ENCODE data around the gene SIVA1.

SIVA1 gene

GRCh38 chr14:104752735-104753527 is at the start of gene SIVA1:
TSS of gene SIVA1 (plus strand) at chr14:104753147. CDS start at chr14:104753202, 55 bp downstream.
- TF ChIP-seq GATA3 (IDR thresholded peaks at IDR 0.05; ENCODE audit: low read depth, low read length) (no peak), GATA2 (IDR thresholded peaks at IDR 0.05; ENCODE audit: low read depth, low read length) (no peak)

DNA sequence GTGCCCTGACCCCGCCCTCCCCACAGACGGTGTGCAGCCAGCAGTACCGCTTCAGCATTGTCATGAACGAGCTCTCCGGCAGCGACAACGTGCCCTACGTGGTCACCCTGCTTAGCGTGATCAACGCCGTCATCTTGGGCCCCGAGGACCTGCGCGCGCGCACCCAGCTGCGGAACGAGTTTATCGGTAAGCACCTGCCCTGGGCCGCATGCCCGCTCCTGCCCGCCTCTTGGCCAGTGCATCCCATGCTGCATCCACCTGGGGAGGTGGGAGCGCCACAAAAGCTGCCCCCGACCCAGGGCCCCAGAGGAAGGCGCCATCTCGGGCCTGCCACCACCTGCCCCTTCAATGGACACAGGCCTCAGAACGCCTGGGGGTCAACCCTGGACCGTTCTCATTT is 49.7 kb upstream of the SIVA1 start:
- TF ChIP-seq GATA2 (IDR thresholded peaks at IDR 0.05; ENCODE audit: low read depth, low read length) (no peak), GATA3 (IDR thresholded peaks at IDR 0.05; ENCODE audit: low read depth, low read length) (no peak)

DNA sequence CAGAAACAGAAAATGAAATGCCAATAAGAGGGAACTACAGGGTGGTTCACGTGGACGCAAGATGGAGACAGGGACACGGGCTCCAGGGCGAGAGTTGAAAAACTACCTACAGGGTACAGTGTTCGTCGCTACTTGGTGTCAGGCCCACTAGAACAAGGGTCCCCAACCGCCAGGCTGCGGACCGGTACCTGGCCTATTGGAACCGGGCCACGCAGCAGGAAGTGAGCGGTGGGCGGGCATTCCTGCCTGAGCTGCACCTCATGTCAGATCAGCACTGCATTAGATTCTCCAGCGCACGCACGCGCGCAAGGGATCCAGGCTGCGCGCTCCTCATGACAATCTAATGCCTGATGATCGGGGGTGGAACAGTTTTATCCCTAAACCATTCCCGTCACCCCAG is 48.7 kb upstream of the SIVA1 start:
- no peak for TF ChIP-seq GATA3 (IDR thresholded peaks at IDR 0.05; ENCODE audit: low read depth, low read length)
- no peak for TF ChIP-seq GATA2 (IDR thresholded peaks at IDR 0.05; ENCODE audit: low read depth, low read length)

- no peak for TF ChIP-seq GATA2 (IDR thresholded peaks at IDR 0.05; ENCODE audit: low read depth, low read length)
- TF ChIP-seq GATA3 (IDR thresholded peaks at IDR 0.05; ENCODE audit: low read depth, low read length), result no peak
Measured at GRCh38 chr14:104705340-104706047, 47.5 kb upstream of the SIVA1 start.

DNA sequence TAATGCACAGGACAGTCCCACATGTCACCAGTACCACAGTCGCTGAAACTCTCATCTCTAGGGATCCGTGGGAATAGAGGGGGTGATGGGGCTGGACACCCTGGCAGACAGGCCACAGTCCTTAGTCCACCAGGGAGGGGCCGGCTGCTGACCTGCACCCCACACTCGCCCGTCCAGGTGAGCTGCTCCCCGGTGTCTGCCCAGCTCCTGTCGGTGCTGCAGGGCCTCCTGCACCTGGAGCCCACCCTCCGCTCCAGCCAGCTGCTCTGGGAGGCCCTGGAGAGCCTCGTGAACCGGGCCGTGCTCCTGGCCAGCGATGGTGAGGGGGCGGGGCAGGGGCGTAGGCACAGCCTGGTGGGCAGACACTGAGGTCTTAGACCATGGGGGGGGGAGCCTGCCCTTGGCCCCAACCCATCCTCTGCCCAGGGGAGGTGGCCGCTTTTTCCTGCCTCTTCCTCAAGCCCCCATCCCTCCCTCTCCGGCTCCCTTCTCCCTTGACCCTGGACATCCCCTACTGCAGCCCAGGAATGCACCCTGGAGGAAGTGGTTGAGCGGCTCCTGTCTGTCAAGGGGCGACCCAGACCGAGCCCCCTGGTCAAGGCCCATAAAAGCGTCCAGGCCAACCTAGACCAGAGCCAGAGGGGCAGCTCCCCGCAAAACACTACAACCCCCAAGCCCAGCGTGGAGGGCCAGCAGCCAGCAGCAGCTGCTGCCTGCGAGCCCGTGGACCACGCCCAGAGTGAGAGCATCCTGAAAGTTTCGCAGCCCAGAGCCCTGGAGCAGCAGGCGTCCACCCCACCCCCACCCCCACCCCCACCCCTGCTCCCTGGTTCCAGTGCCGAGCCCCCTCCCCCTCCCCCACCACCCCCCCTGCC is 46.0 kb upstream of the SIVA1 start:
- TF ChIP-seq GATA2 (IDR thresholded peaks at IDR 0.05; ENCODE audit: low read depth, low read length) (no peak), GATA3 (IDR thresholded peaks at IDR 0.05; ENCODE audit: low read depth, low read length) (no peak)

DNA sequence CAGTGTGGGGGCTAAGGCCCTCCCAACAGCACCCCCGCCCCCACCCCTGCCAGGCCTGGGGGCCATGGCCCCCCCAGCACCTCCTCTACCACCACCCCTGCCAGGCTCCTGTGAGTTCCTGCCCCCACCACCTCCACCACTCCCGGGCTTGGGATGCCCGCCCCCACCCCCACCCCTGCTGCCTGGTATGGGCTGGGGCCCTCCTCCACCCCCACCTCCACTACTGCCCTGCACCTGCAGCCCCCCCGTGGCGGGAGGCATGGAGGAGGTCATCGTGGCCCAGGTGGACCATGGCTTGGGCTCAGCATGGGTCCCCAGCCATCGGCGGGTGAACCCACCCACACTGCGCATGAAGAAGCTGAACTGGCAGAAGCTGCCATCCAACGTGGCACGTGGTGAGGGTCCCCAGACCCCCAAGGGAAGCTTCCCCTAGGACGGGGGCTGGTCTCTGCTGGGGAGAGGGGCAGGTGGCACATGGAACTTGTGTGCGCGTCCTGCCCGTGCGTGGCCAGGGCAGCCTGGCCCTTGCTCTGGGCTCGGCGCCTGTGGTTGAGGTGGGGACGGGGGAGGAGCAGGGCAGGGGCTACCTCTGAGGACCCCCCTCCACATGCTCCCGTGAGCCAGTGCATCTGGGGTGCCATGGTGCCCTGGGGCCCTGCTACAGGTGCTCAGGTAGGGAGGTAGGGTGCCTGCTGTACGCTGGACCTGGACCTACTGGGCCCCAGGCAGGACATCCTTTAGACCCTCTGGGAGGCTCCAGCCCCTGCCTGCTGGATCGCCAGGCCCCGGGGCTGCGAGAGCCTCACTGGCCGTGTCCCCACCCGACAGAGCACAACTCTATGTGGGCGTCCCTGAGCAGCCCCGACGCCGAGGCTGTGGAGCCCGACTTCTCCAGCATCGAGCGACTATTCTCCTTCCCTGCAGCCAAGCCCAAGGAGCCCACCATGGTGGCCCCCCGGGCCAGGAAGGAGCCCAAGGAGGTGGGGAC is 45.0 kb upstream of the SIVA1 start:
- no peak for TF ChIP-seq GATA2 (IDR thresholded peaks at IDR 0.05; ENCODE audit: low read depth, low read length)
- no peak for TF ChIP-seq GATA3 (IDR thresholded peaks at IDR 0.05; ENCODE audit: low read depth, low read length)

DNA sequence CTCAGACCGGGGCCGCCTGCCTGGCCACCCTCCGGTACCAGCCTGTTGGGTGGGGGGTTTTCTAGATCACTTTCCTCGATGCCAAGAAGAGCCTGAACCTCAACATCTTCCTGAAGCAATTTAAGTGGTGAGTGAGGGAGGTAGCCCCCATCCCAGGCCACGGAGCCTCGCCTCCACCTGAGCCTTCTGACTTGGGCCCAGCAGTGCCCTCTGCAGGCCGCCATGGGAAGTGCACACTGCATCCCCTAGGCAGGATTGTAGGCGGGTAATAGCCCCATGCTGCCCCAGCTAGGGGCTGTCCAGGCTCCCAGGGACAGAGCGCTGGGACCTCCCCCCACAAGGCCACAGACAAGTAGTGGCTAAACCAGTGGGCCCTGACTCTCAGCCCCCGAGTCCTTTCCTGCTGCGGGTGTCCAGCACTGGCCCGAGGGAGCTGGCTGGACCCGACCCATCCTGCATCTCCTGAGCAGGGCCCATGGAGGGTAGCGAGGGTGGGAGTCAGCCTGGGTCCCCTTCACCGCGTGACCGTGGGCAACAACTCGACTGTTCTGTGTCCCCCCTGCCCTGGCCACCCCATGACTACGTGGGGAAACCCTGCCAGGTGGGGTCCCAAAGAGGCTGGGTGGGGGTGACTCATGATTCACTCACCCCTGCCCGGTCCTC is 44.2 kb upstream of the SIVA1 start:
- TF ChIP-seq GATA3 (IDR thresholded peaks at IDR 0.05; ENCODE audit: low read depth, low read length) (no peak), GATA2 (IDR thresholded peaks at IDR 0.05; ENCODE audit: low read depth, low read length) (no peak)

GRCh38 chr14:104709387-104710039 is 43.4 kb upstream of the SIVA1 start:
- TF ChIP-seq GATA2 (IDR thresholded peaks at IDR 0.05; ENCODE audit: low read depth, low read length), result no peak
- TF ChIP-seq GATA3 (IDR thresholded peaks at IDR 0.05; ENCODE audit: low read depth, low read length), result no peak

DNA sequence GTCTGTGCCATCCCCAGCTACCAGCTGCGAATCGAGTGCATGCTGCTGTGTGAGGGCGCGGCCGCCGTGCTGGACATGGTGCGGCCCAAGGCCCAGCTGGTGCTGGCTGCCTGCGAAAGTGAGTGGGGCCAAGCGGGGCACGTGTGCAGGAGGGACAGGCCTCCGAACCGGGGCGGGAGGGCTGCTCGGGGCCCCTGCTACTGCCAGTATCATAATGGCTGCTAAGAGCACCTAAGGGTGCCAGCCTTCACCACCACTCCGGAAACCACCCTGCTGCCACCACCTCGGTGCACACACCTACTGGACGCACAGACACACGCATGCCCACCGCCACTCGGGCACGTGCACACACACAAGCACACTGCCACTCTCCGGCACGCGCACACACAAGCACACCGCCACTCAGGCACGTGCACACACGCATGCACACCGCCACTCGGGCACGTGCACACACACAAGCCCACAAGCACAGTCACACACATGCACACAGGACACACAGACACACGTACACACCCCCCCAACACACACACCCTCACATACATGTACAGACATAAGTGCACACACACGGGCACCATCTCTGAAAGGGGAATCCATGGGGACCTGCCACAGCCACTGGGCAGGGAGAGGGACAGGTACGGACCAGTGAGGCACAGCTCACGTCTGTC is 42.7 kb upstream of the SIVA1 start:
- TF ChIP-seq GATA3 (IDR thresholded peaks at IDR 0.05; ENCODE audit: low read depth, low read length), result no peak
- no peak for TF ChIP-seq GATA2 (IDR thresholded peaks at IDR 0.05; ENCODE audit: low read depth, low read length)

DNA sequence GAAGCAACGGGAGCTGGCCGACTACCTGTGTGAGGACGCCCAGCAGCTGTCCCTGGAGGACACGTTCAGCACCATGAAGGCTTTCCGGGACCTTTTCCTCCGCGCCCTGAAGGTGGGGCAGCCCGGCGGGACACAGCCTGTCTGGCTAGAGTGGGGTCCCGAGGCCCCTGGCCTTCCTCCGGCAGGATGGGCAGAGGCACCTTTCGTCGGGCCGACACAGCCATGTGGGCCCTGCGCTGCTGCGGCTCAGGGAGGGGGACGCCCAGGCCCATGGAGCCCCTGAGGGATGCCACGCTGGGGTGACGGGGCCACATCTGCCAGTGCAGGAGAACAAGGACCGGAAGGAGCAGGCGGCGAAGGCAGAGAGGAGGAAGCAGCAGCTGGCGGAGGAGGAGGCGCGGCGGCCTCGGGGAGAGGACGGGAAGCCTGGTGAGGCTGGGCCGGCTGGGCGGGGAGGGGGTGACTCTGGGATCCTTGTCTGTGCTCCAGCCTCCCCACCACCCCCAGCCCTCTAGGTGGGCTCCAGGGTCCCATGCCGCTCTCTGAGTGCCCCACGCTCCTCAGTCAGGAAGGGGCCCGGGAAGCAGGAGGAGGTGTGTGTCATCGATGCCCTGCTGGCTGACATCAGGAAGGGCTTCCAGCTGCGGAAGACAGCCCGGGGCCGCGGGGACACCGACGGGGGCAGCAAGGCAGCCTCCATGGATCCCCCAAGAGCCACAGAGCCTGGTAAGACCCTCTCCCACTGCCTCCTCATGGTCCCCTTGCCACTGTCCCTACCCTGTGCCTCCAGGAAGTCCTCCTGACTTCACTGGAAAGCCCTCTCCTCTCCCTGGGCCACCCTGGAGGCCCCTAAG is 39.8 kb upstream of the SIVA1 start:
- no peak for TF ChIP-seq GATA3 (IDR thresholded peaks at IDR 0.05; ENCODE audit: low read depth, low read length)
- TF ChIP-seq GATA2 (IDR thresholded peaks at IDR 0.05; ENCODE audit: low read depth, low read length), result no peak

DNA sequence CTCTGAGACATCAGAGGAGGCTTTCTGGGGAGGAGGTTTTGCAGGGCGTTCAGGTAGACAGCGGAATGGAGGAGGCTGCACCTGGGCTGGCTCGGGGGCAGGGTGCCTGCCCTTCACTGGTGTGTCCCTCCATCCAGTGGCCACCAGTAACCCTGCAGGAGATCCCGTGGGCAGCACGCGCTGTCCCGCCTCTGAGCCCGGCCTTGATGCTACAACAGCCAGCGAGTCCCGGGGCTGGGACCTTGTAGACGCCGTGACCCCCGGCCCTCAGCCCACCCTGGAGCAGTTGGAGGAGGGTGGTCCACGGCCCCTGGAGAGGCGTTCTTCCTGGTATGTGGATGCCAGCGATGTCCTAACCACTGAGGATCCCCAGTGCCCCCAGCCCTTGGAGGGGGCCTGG is 38.9 kb upstream of the SIVA1 start:
- TF ChIP-seq GATA3 (IDR thresholded peaks at IDR 0.05; ENCODE audit: low read depth, low read length), result no peak

Data from SH-SY5Y (cell line).